OCI-LY3 (cell line): ENCODE measurements around the gene AACS.

Experiments used
- CTCF ChIP-seq: fragments of 200-600, 300-600 bp; sonication (generic); IDR thresholded peaks from 2 replicates; pipeline ENCODE4 v1.5.1; 2014; ENCODE audit warnings: antibody characterized with exemption, low read length, low read depth
- EZH2phosphoT487 ChIP-seq: fragments of 200-600 bp; shearing (Covaris generic); IDR thresholded peaks from 2 replicates; pipeline ENCODE4 v1.6.1; 2018; ENCODE audit warnings: antibody characterized with exemption, mixed run types, low read depth

- no peak for TF ChIP-seq EZH2phosphoT487
- no peak for TF ChIP-seq CTCF
Observed at GRCh38 chr12:125105600-125105999, 40.4 kb downstream of the AACS start.
